Measurements from ENCODE around the gene CNTNAP2.

GRCh38 chr7:147199868-147200267, 1083.3 kb downstream of the CNTNAP2 start:
- no peak for TF ChIP-seq CTCF (IDR thresholded peaks at IDR 0.05; ENCODE audit: low read depth, low read length, missing input control)
- TF ChIP-seq MAX (IDR thresholded peaks at IDR 0.05), result no peak
- TF ChIP-seq FOXA1 (IDR thresholded peaks at IDR 0.05), result no peak
- no peak for TF ChIP-seq REST (IDR thresholded peaks at IDR 0.05)
- TF ChIP-seq RAD21 (IDR thresholded peaks at IDR 0.05), result no peak
- no peak for TF ChIP-seq TAF1 (conservative IDR thresholded peaks at IDR 0.05)
- no peak for TF ChIP-seq YY1 (IDR thresholded peaks at IDR 0.05)
- no peak for TF ChIP-seq JUND (IDR thresholded peaks at IDR 0.05)
- TF ChIP-seq GABPA (IDR thresholded peaks at IDR 0.05 in 1 of 2, conservative IDR thresholded peaks at IDR 0.05 in 1 of 2), result no peak
- no peak for TF ChIP-seq EGR1 (IDR thresholded peaks at IDR 0.05; ENCODE audit: low read depth in 2 of 2)
- no peak for TF ChIP-seq ATF3 (IDR thresholded peaks at IDR 0.05)
- TF ChIP-seq HNF4A (conservative IDR thresholded peaks at IDR 0.05), result no peak
